ENCODE data around the gene IFI35.

GRCh38 chr17:42982266-42982665 is 24.3 kb upstream of the IFI35 start:
- TF ChIP-seq MLLT1 (IDR thresholded peaks at IDR 0.05) (no peak), HNRNPH1 (optimal IDR thresholded peaks at IDR 0.05; ENCODE audit: low read depth, low read length) (no peak), CTCF (IDR thresholded peaks at IDR 0.05 in 2 of 3, conservative IDR thresholded peaks at IDR 0.05 in 1 of 3; ENCODE audit: insufficient read depth in 2 of 3, low read depth in 1 of 3, low read length in 3 of 3) (no peak), EZH2 (IDR thresholded peaks at IDR 0.05; ENCODE audit: borderline replicate concordance, low read depth, low read length) (no peak), NR2C1 (IDR thresholded peaks at IDR 0.05) (no peak), NR2C1 (tag; IDR thresholded peaks at IDR 0.05) (no peak), SOX6 (IDR thresholded peaks at IDR 0.05) (no peak), MEIS2 (IDR thresholded peaks at IDR 0.05; ENCODE audit: partially characterized antibody) (no peak), BRCA1 (IDR thresholded peaks at IDR 0.05) (no peak), BRCA1 (CRISPR knock-in tag; IDR thresholded peaks at IDR 0.05) (no peak), TCF7L2 (IDR thresholded peaks at IDR 0.05; ENCODE audit: low read depth, low read length) (no peak), TCF3 (CRISPR knock-in tag; IDR thresholded peaks at IDR 0.05) (no peak), JUNB (CRISPR knock-in tag; conservative IDR thresholded peaks at IDR 0.05) (no peak), POLR2AphosphoS5 (IDR thresholded peaks at IDR 0.05; ENCODE audit: control insufficient read depth, insufficient read depth, low read depth, low read length) (no peak)
